SK-N-DZ (cell line): ENCODE results near the gene LYRM4.
A peak's percentile ranks its signal among the peaks of the same experiment; 100 is the strongest.

Experiments
- DNase-seq: peaks from one replicate; pipeline ENCODE4 v3.0.0-alpha.2; 2015; ENCODE audit warnings: low spot score

The LYRM4 gene

GRCh38 chr6:5146398-5146797, 114.4 kb downstream of the LYRM4 start:
- no peak for DNase-seq

GRCh38 chr6:5143634-5144311, 117.0 kb downstream of the LYRM4 start:
- DNase-seq = peak; percentile 70

DNA sequence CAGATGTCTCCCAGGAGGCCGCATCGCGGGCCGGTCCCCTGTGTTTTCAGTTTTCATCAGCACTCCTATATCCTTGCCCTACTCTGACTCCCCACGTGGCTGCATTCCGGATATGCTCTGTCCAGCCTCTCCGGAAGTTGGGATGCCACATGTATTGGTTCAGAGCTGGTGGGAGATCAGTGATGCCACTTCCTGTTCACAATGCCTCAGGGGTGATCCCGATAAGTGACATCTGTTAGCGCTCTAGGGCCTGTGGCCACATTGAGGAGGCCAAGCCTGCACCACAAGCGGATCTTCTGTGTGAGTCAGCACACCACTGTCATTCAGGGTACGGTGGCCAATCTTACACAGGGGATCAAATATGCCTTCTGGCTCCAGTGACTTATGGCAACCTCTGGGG, 117.8 kb downstream of the LYRM4 start:
- DNase-seq = no peak

- DNase-seq = no peak
Observed at GRCh38 chr6:5142131-5142530, 118.6 kb downstream of the LYRM4 start.

DNA sequence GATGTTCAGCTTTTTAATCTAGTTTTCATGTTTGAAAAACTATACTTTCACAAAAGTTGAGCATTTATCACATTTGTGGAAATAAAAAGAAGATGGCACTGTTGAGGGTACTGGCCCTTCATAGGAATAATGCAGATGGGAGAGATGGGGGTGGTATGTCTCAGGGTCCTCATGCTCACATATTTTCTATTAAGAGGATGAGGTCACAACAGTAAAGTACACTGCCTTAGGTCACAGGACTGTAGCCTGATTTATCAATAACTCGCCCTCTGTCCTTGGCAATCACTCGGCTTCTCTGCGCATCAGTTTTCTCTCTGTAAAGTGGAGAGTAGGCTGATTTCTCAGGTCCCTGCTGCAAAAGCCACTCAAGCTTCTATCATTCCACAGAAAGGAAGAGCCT, 119.7 kb downstream of the LYRM4 start:
- DNase-seq = no peak

DNA sequence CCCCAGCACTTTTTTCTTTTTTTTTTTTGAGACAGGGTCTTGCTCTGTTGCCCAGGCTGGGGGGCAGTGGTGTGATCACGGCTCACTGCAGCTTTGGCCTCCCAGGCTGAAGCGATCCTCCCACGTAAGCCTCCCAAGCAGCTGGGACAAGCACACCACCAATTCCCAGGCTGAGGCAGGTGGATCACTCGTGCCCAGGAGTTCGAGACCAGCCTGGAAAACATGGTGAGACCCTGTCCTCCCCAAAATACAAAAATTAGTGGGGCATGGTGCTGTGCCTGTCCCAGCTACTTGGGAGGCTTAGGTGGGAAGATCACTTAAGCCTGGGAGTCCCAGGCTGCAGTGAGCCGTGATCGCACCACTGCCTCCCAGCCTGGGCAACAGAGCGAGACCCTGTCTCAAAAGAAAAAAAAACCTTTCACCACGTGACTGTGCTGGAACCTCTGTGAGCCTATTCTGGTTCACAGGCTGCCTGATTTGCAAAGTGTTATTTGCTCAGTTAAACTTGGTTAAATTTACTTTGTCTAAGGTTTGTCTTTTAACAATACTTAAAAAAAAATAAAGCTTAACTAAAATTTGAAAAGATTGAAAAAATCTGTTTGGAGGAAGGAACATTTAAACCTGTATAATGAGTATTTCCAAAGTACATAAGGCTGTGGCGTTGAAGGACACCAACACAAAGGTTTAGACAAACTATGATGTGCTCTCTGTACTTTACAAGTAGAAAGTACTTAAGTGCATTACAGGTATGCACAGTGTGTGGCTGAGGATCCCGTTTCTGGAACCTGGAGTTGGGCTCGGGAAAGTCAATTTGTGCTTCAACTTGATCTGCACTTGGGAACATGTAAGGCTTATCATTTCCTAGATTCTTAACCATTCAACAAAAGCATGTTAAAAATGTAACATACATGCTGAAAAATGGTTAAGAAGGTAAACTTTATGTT, 120.7 kb downstream of the LYRM4 start:
- no peak for DNase-seq

DNA sequence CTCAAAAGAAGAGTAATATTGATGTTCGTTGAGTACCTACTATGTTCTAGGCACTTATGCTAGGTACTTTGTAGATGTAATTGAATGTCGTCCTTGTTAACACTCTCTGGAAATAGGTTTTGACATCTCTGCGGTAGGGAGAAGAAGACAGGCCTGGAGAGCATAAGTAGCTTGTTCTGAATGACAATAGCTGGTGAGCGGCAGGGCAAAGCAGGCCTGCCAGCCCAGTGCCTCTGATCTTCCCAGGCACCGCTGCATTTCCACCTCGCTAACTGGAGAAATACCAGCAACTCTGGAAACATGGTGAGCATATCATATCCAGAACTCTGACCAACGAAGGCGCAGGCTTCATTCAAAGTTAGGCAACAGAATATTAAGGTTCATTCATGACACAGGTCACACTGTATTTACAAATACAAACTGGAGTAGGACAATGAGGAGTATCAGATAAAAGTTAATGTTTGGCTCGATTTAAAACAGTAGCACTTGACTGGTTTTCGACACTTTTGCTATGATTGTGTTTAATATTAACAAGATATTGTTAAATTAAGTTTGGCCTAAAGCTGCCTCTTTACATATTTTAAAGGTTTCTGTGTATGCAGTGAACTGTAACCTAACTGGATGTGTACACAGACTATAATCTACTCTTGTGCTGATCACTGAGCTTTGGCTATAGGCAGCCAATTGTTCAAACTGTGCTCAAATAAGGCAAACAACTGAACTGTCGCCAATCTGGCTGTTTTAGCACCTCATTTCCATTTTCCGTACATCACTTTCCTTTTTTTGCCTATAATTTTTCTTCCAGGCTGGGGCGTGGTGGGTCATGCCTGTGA, 121.5 kb downstream of the LYRM4 start:
- DNase-seq = no peak

DNA sequence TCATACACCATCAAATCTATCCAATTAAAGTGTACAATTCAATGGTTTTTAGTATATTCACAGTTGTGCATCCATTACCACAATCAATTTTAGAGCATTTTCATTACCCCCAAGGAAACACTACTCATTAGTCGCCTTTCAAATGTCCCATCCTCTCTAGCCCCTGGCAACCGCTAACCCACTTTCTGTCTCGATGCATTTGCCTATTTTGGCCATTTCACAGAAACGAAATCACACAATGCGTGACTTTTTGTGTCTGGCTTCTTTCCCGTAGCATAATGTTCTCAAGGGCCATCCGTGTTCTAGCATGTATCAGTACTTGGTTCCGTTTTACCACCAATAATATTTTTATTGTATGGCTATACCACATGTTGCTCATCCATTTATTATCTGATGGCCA, 123.9 kb downstream of the LYRM4 start:
- no peak for DNase-seq

- peak; percentile 31 for DNase-seq
Observed at GRCh38 chr6:5135788-5136376, 124.9 kb downstream of the LYRM4 start.

- DNase-seq = no peak
Observed at GRCh38 chr6:5133943-5134342, 126.8 kb downstream of the LYRM4 start.

DNA sequence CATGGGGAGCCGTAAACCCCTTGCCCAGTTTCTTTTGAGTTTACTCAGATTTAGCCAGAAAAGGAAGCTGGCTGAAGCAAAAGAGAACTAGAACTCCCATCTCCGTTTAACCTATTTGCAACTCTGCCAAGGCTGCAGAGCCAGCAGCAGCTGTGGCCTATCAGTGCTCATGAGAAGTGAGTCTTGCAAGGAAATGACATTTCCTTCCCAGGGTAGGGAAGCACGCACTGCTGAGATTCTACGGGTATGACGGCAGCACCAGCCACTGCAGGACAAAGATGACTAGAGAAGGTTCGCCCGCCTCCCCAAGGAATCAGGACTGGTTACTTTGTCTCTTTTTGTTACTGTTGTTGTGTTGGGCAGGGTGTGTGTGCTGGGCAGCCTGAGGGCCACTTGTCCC, 128.0 kb downstream of the LYRM4 start:
- DNase-seq = no peak

DNA sequence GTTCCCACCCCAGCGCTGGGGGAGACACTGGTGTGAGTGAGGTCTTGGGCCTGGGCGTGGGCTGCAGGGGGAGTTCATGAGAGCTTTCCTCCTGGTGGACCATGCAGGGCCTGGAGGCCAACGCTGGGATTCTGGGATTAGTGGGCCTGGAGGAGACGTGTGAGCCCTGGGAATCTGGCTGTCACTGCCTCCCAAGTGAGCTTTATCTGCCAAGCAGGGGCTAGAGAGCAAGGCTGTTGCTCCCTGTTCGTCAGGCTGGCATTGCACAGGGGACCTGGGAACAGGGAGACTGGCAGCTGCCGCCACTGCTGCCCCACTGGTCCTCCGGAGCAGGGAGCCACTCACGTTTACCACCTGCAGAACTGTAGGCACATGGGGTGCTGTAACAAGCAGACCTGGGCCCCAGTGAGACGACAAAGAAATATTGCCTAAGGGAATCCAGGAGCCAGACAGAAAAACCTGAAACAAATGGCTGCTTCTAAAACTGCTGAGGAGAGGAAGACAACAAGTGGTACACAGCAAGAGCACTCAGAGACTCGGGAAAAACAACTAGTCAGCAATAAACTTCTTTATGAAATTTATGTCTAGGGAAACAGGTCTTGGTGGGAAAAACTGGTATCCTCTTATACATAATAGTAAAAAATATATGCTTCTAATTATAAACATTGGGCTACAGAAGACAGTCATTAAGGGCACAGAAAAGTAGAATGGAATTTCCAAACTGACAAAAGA, 130.4 kb downstream of the LYRM4 start:
- DNase-seq = no peak

GRCh38 chr6:5128351-5128750, 132.4 kb downstream of the LYRM4 start:
- no peak for DNase-seq

DNA sequence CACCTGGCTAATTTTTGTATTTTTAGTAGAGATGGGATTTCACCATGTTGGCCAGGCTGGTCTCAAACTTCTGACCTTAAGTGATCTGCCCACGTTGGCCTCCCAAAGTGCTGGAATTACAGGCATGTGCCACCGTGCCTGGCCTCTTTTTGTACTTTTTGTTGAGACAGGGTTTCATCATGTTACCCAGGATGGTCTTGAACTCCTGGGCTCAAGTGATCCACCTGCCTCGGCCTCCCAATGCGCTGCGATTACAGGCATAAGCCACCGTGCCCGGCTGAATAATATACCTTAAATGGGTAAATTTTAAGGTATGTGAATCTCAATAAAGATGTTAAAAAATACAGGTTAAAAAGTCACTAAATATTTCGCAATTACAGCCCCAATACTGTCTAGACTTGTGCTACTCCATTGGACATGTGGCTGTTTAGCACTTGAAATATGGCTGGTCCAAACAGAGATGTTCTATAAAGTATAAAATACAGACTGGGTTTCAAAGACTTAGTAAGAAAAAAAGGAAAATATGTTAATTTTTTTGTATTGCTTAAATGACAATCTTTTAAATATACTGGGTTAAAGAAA, 133.6 kb downstream of the LYRM4 start:
- DNase-seq = no peak

DNA sequence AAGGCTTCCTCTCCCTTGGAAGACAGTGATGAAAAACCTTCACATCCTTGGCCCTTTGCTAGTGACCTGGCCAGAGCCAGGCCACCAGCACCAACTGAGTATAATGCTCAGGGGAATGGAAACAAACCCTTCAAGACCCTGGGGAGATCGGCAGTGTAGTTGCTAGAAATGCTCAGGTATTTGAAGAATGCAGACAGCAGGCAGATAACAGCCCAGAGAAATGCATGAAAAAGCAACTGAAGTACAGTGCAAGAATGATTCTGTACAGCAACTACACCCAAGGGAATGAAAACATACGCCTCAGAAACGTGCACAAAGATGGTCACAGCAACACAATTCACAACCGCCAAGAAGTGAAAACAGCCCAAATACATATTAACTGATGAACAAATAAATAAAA, 134.5 kb downstream of the LYRM4 start:
- no peak for DNase-seq

DNA sequence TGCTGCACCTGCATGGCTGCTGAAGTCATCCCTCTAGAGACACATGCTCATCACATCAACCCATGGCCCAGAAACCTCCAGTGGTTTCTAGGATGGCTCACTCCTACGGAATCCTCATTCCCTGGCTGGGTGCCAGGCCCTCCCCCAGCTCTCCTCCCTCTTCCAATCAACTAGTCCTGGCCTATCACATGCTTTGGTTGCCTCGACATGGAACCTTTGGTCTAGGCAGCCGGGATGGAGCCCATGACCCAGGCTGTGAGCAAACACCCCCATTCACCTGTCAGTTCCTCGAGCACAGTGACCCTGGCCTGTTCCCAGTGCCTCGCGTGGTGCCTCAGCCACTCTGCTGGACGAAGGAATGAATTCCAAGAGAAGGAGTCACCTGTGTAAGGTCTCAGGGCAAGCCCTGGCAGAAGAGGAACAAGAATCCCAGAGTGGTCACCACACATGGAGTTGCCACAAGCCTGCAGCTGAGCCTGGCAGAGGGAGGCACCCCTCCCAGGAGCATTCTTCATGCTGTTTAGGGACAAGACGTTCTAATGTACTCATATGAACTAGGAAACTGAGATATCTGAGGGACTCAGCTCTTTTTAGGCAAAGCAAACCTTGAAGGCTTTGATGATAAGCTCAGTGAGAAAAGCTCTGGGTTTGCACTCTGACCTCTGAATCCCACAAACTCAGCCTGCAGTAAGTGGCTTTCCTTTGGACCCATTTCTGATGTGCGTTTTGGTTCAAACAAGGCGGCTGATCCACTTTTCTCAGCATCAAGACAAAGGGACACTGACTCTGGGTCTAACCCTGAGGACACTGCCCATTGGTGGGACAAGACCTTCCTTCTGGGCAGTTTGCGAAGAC, 135.4 kb downstream of the LYRM4 start:
- DNase-seq = no peak

DNA sequence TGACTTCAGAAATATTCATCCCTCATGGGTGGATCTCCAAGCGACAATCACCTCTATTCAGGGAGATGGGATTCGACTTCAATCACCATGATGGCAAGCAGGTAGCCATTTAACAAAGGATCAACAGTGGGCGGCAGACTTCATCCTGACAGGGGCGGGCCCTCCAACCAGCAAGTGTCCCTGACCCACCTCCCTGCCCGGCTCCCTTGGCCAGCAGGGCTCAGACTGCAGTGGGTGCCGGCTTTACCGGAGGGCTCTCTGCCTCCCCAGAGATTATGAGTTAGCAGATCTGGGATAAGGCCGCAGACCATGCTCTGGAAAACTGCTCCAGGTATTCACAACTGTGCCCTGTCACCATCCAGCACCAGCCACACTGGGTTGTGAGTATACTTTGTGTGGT, 136.2 kb downstream of the LYRM4 start:
- DNase-seq = no peak

DNA sequence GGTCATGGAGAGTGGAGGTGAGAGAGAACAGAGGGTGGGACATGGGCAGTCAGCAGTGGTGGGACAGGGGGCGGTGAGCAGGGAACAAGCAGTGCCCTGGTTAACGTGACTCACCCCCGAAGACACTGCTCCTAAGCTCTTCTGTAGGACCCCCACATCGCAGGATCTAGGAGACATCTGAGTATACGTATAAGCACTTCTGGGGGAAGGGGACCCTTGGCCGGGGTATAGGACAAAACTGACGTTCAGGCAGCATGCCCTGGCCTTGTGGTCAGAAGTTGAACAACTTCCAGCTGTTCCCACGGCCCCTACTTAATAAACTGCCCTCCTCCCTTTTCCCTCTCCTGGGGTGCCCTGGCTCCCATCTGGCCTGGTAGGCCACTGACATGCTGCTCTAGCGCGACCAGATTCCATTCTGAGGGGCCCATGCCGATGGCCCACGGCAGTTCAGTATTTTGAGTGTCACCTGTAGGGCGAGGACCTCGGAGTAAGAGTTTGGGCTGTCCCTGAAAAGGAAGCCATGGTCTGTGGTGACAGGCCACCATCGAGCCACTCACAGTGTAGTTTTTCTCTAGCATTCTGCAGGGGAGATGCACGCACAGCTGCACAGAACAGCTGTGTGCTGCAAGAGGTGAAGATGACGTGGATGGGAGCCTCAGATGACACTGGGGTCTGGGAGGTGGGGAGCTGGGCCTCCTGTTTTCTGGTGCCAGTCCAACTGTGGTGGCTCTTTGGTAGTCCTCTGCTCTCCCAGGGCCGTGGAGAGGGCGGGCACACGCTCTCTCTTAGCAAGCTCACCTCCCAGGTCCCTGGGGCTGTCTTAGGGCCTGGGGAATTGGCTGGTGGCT, 137.2 kb downstream of the LYRM4 start:
- no peak for DNase-seq
